Measurements from ENCODE around the gene SCNN1A. TPM values are rescaled to one million over a fixed set of nuclear protein-coding genes. Genes with fewer than 3 reads are reported as not detected.

SCNN1A gene
- total RNA-seq, 1 donor from 2014 or later: not detected

DNA sequence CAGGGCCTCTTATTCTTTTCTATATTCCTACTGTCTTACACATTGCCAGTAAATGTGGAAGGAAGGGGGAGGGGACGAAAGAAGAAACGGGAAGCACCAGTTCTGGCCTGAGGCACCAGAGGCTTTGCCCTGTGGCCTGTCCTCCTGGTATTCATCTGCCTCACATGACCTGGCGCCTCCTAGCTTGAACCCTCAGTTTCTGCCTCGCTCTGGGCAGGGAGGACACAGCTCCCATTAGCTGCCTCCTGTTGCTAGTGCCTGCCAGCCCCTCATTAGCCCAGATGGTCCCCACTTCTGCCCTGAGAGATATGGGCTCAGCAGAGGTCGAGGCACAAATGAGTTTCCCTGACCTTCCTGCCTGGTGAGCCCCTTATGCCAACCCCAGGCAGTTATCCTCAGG, 67.8 kb downstream of the SCNN1A start:
- Mint-ChIP-seq H3K27ac (no peak overlapping the region), H3K36me3 (ENCODE audit: low read depth) (no peaks in the 10 kb centered on the region), H3K4me3 (ENCODE audit: low read depth) (no peak overlapping the region), H3K4me1 (ENCODE audit: low read depth) (no peaks in the 10 kb centered on the region), H3K9me3 (no peaks in the 10 kb centered on the region), H3K27me3 (ENCODE audit: low read depth) (peaks cover 45% of the 10 kb centered on the region)
- intact Hi-C loops (cut with micrococcal nuclease): no loop called here
- DNase-seq (ENCODE audit: low spot score): no peak

DNA sequence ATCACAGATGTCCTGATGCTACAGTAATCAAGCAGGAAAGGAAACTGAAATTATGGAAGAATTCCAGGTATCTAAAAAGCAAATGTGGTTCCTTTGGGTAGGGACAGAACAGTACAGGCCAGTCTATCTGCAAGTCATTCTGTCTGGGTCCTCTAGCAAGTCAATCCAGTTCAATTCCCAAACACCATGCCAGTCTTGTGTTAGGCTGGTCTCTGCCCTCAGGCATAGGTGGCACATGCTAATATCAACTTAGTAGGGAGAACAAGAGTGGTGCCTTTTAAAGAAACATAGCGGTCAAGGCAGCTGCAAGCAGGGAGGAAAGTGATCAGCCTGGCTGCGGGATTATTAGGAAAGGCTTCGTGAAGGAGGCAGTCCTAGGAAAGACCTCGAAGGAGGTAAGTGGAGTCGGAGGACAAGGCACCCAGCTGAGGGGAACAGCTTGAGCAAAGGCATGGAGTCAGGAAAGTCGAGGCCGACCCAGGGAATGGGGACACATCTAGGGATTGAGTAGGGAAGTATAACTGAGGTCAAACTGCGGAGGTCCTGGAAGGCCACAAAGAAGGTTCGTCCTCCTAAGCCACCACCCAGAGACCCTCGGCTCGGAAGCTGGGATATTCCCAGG, 68.7 kb downstream of the SCNN1A start:
- intact Hi-C loops (cut with micrococcal nuclease): no loop called here
- no peak for DNase-seq (ENCODE audit: low spot score)
- no peaks in the 10 kb centered on the region for H3K36me3 Mint-ChIP-seq (ENCODE audit: low read depth)
- H3K27me3 Mint-ChIP-seq (ENCODE audit: low read depth): peaks cover 41% of the 10 kb centered on the region
- no peak overlapping the region for H3K4me3 Mint-ChIP-seq (ENCODE audit: low read depth)
- no peaks in the 10 kb centered on the region for H3K4me1 Mint-ChIP-seq (ENCODE audit: low read depth)
- no peaks in the 10 kb centered on the region for H3K9me3 Mint-ChIP-seq
- H3K27ac Mint-ChIP-seq: no peak overlapping the region

DNA sequence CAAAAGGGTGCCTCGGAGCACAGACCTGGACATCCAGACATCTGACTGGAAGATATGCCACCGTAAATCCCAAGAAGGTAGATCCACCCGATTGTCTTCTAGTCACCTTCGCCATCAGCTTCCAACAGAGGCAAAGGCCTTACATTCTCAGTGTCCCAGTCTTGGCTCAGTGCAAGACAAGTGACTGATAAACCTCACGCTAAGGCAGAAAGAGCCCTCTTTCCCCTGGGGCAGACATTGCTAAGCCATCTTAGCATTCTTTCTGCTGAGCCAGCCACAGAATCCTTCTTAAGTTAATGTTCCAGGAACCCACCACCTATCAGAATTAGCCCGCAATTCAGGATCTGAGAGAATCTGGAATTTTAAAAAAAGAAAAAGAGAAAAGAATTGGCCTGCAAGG, 69.2 kb downstream of the SCNN1A start:
- no peaks in the 10 kb centered on the region for H3K9me3 Mint-ChIP-seq
- no peak overlapping the region for H3K4me3 Mint-ChIP-seq (ENCODE audit: low read depth)
- no peak for DNase-seq (ENCODE audit: low spot score)
- no peaks in the 10 kb centered on the region for H3K36me3 Mint-ChIP-seq (ENCODE audit: low read depth)
- H3K27me3 Mint-ChIP-seq (ENCODE audit: low read depth): peaks cover 38% of the 10 kb centered on the region
- intact Hi-C loops (cut with micrococcal nuclease): no loop called here
- no peak overlapping the region for H3K27ac Mint-ChIP-seq
- H3K4me1 Mint-ChIP-seq (ENCODE audit: low read depth): no peaks in the 10 kb centered on the region

DNA sequence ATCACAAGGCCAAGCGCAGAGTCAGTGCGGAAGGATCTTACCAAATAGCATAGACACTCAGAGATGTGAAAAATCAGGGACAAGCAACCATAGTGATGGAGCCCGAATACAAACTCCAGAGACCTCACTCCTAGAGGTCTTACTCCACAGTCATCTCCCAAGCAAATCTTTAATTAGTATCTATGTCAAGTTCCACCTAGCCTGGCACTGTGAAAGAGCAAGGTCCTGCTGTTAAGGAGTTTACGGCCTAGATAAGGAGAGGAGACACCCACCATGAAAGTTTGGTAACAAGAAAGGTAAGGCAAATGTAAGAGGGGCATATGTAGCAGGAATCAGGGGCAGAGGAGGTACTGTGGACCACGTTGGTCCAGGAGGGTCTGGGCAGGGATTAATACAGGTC, 72.3 kb downstream of the SCNN1A start:
- peaks cover 27% of the 10 kb centered on the region for H3K27me3 Mint-ChIP-seq (ENCODE audit: low read depth)
- DNase-seq (ENCODE audit: low spot score): no peak
- no peak overlapping the region for H3K27ac Mint-ChIP-seq
- no peaks in the 10 kb centered on the region for H3K9me3 Mint-ChIP-seq
- H3K36me3 Mint-ChIP-seq (ENCODE audit: low read depth): no peaks in the 10 kb centered on the region
- intact Hi-C loops (cut with micrococcal nuclease): no loop called here
- H3K4me1 Mint-ChIP-seq (ENCODE audit: low read depth): no peaks in the 10 kb centered on the region
- no peak overlapping the region for H3K4me3 Mint-ChIP-seq (ENCODE audit: low read depth)

DNA sequence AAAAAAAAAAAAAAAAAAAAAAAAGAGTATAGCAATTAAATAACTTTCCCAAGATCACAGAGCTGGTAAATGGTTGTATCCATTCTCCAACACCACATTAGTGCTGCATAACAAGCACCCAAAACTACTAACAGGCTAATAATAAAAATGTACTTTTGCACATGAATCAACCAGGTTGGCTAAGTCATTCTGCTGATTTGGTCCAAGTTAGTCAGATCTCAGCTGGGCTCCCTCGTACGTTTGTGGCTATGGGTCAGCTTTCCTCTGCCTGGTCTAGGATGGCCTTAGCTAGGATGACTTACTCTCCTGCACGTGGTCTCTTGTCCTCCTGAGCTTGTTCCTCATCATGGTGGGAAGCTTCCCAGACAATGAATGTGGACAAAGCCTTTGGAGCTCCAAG, 72.7 kb downstream of the SCNN1A start:
- Mint-ChIP-seq H3K27ac (no peak overlapping the region), H3K4me3 (ENCODE audit: low read depth) (no peak overlapping the region), H3K9me3 (no peaks in the 10 kb centered on the region), H3K4me1 (ENCODE audit: low read depth) (no peaks in the 10 kb centered on the region), H3K27me3 (ENCODE audit: low read depth) (peaks cover 23% of the 10 kb centered on the region), H3K36me3 (ENCODE audit: low read depth) (no peaks in the 10 kb centered on the region)
- intact Hi-C loops (cut with micrococcal nuclease): no loop called here
- DNase-seq (ENCODE audit: low spot score): no peak

DNA sequence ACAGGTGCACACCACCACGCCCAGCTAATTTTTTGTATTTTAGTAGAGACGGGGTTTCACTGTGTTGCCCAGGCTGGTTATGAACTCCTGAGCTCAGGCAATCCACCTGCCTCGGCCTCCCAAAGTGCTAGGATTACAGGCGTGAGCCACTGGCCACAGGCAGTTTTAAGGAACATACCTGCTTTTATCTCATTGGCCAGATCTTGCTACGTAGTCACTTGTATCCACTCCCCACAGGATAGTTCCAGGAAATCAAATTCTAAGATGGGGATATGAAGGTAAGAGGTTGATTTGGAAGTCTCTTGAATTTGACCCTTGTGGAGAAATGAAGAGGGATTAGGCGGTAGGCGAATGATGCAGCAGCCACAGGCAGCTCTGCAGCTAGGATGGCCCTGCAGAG, 73.6 kb downstream of the SCNN1A start:
- intact Hi-C loops (cut with micrococcal nuclease): no loop called here
- H3K27me3 Mint-ChIP-seq (ENCODE audit: low read depth): peaks cover 19% of the 10 kb centered on the region
- H3K4me1 Mint-ChIP-seq (ENCODE audit: low read depth): no peaks in the 10 kb centered on the region
- no peak overlapping the region for H3K4me3 Mint-ChIP-seq (ENCODE audit: low read depth)
- H3K9me3 Mint-ChIP-seq: no peaks in the 10 kb centered on the region
- H3K27ac Mint-ChIP-seq: no peak overlapping the region
- no peak for DNase-seq (ENCODE audit: low spot score)
- no peaks in the 10 kb centered on the region for H3K36me3 Mint-ChIP-seq (ENCODE audit: low read depth)

DNA sequence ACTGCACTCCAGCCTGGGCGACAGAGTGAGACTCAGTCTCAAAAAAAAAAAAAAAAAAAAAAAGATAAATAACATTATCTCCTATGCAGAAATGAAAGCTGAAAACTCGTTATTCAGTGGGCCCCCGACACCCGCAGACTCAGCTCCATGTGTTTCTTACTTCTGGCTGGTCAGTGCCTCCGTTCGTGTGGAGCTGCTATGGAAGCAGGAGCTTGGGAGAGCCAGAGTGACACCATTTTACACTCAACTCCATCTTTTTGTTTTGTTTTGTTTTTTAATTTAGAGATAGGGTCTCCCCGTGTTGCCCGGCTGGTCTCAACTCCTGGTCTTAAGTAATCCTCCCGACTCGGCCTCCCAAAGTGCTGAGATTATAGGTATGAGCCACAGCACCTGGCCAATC, 78.2 kb downstream of the SCNN1A start:
- Mint-ChIP-seq H3K9me3 (no peaks in the 10 kb centered on the region), H3K27ac (no peak overlapping the region), H3K27me3 (ENCODE audit: low read depth) (peaks cover 4% of the 10 kb centered on the region), H3K36me3 (ENCODE audit: low read depth) (no peaks in the 10 kb centered on the region), H3K4me3 (ENCODE audit: low read depth) (no peak overlapping the region), H3K4me1 (ENCODE audit: low read depth) (no peaks in the 10 kb centered on the region)
- intact Hi-C loops (cut with micrococcal nuclease): no loop called here
- DNase-seq (ENCODE audit: low spot score): no peak

Other genes starting within 250 kb of the SCNN1A start
- gene CD9, start 175.2 kb downstream of the SCNN1A start, total RNA-seq: 24.8 and 26.4 TPM in 2 replicates
- not detected in 2 replicates for gene PLEKHG6, start 64.9 kb downstream of the SCNN1A start, total RNA-seq
- 37.6 TPM in 2 replicates for gene TNFRSF1A, start 33.5 kb downstream of the SCNN1A start, total RNA-seq
- 0.32 and 0.50 TPM in 2 replicates for gene LTBR, start 8.6 kb upstream of the SCNN1A start, total RNA-seq
- gene CD27, start 69.4 kb upstream of the SCNN1A start, total RNA-seq: 23.3 and 25.9 TPM in 2 replicates
- gene TAPBPL, start 76.5 kb upstream of the SCNN1A start, total RNA-seq: 30.9 and 37.4 TPM in 2 replicates
- 38.7 and 40.7 TPM in 2 replicates for gene VAMP1, start 95.1 kb upstream of the SCNN1A start, total RNA-seq
- 262 and 283 TPM in 2 replicates for gene MRPL51, start 117.7 kb upstream of the SCNN1A start, total RNA-seq
- 114 and 120 TPM in 2 replicates for gene NCAPD2, start 118.5 kb upstream of the SCNN1A start, total RNA-seq
- gene GAPDH, start 159.0 kb upstream of the SCNN1A start, total RNA-seq: 4,713 and 4,805 TPM in 2 replicates
- 15.5 and 16.6 TPM in 2 replicates for gene IFFO1, start 180.5 kb upstream of the SCNN1A start, total RNA-seq
- 146 and 157 TPM in 2 replicates for gene NOP2, start 192.7 kb upstream of the SCNN1A start, total RNA-seq
- gene CHD4, start 231.8 kb upstream of the SCNN1A start, total RNA-seq: 343 and 351 TPM in 2 replicates